Skeletal muscle cell (primary cell): ENCODE measurements around the gene UBAC2.

Experiments used
- DNase-seq: peaks from one replicate; pipeline ENCODE4 v3.0.0-alpha.2; 2010; ENCODE audit warnings: low read depth
- H3K4me3 ChIP-seq: 2 replicates; pipeline ENCODE4 v1.5.1; 2011; ENCODE audit warnings: low read depth, mild to moderate bottlenecking, control low read depth, low read length, moderate library complexity

Gene UBAC2

GRCh38 chr13:99316657-99317256, 116.1 kb downstream of the UBAC2 start:
- DNase-seq = no peak
- no peak overlapping the region for H3K4me3 ChIP-seq

DNA sequence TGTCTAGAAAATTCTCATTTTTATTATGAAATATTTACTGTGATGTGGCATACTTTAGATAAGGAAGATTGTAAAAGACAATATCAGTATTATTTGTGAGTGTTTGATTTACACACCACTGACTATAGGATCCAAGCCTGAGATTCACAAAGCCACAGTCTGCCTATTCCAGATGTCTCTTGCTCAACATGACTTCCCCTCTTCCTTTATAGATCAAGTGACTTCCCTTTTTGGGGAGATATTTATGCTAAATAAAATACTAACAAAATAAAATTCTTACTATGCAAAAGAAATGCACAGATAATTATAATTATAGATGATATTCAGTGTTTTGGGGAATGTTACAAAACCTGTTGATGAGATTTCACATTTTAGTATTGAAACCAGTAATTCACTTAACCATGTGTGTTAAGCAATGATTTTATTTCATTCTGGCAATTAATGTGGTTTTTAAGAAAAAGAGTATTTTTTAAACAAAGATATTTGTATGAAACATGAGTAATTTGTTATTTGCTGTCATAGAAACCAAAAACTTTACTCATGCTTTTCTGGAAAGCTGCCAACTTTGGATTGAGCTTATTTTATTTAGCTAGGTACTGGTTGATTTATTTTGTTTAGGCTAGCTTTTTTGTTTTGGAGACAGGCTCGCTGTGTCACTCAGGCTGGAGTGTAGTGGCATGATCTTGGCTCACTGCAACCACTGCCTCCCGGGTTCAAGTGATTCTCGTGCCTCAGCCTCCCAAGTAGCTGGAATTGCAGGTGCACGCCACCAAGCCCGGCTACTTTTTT, 120.2 kb downstream of the UBAC2 start:
- DNase-seq = peak; percentile 57
- H3K4me3 ChIP-seq = no peak overlapping the region

GRCh38 chr13:99321709-99322108, 121.1 kb downstream of the UBAC2 start:
- no peak overlapping the region for H3K4me3 ChIP-seq
- DNase-seq = no peak

DNA sequence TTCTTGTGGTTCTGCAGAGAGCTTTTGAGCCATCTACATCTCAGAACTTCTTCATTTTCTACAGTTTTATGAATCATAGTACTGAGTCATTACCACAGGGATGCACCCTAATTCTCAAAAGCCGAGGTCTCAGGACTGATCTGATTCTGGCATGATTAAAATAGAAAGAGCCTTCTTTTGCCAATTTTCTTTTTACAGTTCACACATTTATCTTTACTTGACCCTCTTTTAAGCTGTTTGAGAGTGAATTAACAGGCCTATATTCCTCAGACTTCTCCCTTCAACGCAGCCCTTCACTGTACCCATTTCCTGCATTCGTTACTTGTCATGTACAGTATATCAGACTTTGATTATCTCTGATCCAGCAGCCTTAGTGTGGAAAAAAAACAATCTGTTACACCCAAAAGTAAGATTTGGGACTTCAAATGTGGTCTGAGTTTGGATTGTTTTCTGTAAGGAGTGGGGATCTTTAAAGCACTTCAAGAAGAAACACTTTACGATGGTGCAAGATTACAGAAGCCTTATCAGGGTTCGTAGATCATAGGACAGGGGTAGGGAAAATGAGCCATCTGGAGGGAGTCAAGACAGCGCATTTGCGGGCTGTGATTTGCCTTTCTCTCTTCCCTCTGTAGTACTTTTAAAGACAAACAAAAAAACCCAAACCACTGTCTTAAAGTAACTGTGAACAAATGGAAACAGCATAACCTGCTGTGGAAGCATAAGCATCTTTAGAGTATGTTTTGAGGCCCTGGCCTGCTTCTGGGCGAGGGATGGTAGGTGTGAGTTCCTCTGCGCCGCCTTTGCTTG, 121.8 kb downstream of the UBAC2 start:
- no peak overlapping the region for H3K4me3 ChIP-seq
- DNase-seq = peak; percentile 59

- no peak for DNase-seq
- no peak overlapping the region for H3K4me3 ChIP-seq
Observed at GRCh38 chr13:99323488-99323887, 122.8 kb downstream of the UBAC2 start.

- DNase-seq = no peak
- H3K4me3 ChIP-seq = no peak overlapping the region
Observed at GRCh38 chr13:99326012-99326411, 125.4 kb downstream of the UBAC2 start.

GRCh38 chr13:99327126-99327525, 126.5 kb downstream of the UBAC2 start:
- H3K4me3 ChIP-seq = no peak overlapping the region
- no peak for DNase-seq

GRCh38 chr13:99327761-99328160, 127.1 kb downstream of the UBAC2 start:
- no peak overlapping the region for H3K4me3 ChIP-seq
- DNase-seq = no peak

DNA sequence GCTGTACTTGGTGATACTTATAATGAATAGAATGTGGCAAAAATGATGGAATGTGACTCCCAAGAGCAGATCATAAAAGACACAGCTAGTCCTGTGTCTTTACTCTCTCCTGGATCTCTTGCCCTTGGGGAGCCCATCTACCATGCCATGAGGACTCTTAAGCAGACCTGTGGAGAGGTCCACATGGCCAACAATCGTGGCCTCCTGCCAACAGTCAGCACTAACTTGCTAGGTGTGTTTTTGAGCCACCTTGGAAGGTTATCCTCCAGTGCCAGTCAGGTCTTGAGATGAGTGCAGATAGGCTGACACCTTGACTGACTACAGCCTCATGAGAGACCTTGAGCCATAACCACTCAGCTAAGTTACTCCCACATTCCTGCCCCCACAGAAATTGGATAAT, 128.8 kb downstream of the UBAC2 start:
- no peak overlapping the region for H3K4me3 ChIP-seq
- no peak for DNase-seq

- no peak for DNase-seq
- no peak overlapping the region for H3K4me3 ChIP-seq
Observed at GRCh38 chr13:99330942-99331341, 130.3 kb downstream of the UBAC2 start.

DNA sequence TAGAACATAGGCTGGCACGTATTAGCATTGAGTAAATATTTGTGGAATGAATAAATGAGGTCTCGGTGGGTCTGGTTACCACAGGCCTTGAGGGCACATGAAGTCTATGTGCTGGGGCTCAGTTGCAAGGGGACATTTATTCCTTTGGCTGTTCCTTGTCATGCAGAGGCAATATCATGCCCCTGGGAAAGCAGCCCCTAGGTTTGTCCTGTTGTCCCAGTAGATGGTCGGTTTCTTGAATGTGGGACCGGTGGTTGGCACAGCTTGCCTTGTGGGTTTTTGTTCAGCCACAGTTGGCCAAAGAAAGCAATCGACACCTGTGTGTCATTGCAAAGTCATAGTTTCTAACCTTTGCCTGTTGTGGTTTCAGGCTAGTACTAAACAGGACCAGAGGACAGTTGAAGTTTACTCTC, 131.2 kb downstream of the UBAC2 start:
- no peak overlapping the region for H3K4me3 ChIP-seq
- DNase-seq = no peak

DNA sequence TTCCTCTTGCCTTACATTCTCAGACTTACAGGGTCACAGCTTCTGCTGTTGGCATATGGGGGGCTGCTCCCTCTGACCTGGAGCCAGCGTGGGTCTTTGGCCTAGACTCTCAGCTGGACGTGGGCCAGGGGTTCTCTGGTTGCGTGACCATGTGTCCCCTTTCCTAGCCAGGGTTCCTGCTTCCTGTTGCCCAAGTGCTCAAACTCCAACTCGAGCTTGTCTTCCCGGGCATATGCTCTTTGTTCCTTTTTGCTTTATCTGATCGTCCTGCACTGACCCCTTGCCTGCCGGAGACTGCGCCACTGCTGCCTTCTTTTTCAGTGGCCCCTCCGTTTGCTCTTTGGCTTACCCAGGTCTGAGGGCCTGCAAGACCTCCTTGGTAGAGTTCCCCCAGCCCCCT, 131.8 kb downstream of the UBAC2 start:
- no peak for DNase-seq
- no peak overlapping the region for H3K4me3 ChIP-seq

GRCh38 chr13:99334221-99334620, 133.6 kb downstream of the UBAC2 start:
- DNase-seq = no peak
- H3K4me3 ChIP-seq = no peak overlapping the region

- no peak for DNase-seq
- H3K4me3 ChIP-seq = no peak overlapping the region
Observed at GRCh38 chr13:99335087-99335486, 134.4 kb downstream of the UBAC2 start.

DNA sequence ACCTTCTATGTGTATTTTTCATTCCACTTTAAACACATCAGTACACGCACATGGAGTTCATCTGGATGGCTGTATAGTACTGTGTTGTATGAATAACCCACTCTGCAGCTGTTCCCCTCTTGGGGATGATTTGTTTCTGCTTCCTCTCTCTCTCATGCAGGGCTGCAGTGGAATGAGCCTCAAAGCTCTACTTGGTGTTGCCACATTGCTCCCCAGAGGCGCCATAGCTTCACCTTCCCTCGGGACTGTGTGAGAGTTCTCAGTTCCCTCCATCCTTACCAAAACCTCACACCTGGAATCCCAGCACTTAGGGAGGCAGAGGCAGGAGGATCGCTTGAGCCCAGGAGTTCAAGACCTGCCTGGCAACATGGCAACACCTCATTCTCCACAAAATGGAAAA, 134.9 kb downstream of the UBAC2 start:
- no peak for DNase-seq
- H3K4me3 ChIP-seq = no peak overlapping the region

DNA sequence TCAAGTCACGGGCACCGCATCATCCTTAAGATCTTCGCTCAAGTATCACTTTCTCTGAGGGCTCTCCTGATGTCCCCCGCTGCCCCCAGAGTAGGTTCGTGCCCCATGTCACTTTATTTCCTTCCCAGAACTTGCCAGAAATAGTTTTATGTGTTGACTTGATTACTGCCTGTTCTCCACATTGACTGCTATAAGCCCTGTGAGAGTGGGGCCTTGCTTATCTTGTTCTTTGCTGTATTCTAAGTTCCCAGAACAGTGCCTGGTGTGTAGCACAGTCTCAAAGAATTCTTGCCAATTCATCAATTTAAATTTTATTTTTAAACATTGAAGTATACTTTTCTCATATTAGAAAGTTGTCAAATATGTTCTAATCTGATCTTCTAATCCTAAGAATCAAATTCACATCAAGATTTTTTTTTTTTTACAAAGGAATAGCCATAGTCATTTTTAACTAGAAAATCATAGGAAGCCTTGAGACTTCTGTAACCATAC, 138.6 kb downstream of the UBAC2 start:
- no peak overlapping the region for H3K4me3 ChIP-seq
- DNase-seq = no peak

DNA sequence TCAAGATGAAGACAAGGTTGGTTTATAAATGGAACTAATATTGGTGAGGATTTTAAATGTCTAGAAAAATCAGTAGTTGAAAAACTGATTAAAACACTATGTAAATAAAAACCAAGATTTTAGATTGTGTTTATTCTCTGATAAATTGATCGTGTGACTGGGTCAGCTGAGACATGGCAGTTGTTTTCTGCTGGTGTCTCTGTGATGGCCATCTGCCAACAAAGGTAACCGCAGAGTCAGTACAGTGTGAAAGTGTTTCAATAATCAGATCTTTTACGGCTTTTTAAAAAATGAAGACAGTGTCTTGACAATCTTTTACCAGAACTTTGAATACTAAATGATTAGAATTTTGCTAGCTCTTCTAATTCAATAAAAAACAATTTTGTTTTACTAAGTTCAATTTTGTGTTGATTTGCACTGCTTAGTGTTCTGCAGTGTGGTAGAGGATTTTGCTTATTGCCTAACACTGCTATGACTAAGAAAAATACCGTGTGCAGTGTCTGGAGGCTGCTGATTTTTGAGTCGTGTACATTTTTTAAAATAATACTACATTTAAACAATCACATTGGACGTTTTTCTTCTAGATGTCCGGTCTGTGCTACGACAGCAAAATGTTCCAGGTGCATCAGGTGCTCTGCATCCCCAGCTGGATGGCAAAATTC, 139.2 kb downstream of the UBAC2 start:
- no peak overlapping the region for H3K4me3 ChIP-seq
- no peak for DNase-seq

GRCh38 chr13:99340638-99341037, 140.0 kb downstream of the UBAC2 start:
- no peak overlapping the region for H3K4me3 ChIP-seq
- no peak for DNase-seq

DNA sequence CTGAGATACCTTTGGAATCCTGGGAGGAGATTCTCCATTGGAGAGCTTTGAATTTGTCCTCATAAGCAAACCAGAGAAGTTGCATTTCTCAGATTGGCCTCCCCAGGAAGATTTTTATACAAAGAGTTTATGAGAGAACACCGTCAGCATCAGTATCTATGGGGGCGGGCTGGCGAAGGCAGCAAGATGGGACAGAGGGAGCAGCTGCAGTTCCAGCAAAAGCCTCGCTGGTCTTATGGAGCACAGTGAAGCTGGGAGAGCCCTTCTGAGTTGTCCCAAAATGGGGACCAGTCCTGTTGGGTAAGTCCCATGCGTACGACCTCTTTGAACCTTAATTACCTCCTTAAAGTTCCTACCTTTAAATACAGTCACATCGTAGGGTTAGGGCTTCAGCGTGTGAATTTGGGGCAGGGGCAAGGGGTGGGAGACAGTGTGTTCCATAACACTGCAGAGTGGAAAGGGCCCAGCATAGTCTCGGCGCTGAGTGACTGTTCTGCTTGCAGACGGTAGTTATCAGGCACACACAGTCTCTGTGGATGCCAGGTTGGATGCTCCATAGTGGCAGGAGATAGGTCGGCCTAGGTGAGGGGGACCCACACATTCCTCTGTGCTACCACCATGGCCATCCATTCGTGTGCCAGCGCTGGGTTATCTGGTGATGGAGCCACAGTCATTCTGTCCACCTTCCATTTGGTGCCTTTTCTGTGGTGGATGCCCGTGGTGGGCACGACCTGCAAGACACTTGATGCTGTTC, 141.5 kb downstream of the UBAC2 start:
- DNase-seq = no peak
- no peak overlapping the region for H3K4me3 ChIP-seq
